WTC11 (cell line): ENCODE measurements around the gene ZER1. TPM values are rescaled to one million over a fixed set of nuclear protein-coding genes. Genes with fewer than 3 reads are reported as not detected.
A peak's percentile ranks its signal among the peaks of the same experiment; 100 is the strongest.

Experiments
- ATAC-seq: fragments of 200-7000 bp; cut with Tn5 transposase; 2 replicates; pipeline ENCODE4 v1.10.0; 2021; ENCODE audit warnings: mild to moderate bottlenecking, moderate library complexity
- Bru-seq: library from RNA; stranded (reverse); fragments of 400-500 nt; gene quantifications from one replicate; lab custom pipeline; 2021; lab: Mats Ljungman, UMichigan
- CTCF ChIA-PET: fragments of 300-600 bp; sonication (Branson Sonifier 250); formaldehyde crosslinking; loops from one replicate; lab custom pipeline; 2021; ENCODE audit warnings: antibody characterized with exemption; lab: Charles Lee
- POLR2A ChIA-PET: fragments of 350-600 bp; sonication (Branson Sonifier 250); formaldehyde crosslinking; loops from one replicate; lab custom pipeline; 2021; ENCODE audit warnings: antibody characterized with exemption; lab: Charles Lee
- DNase-seq: peaks from one replicate; pipeline ENCODE4 v3.0.0; 2021; ENCODE audit warnings: low spot score
- H3K27ac Mint-ChIP-seq: 2 replicates; pipeline ENCODE4 v1.8.0; 2021; ENCODE audit warnings: mixed read lengths
- H3K27me3 Mint-ChIP-seq: 2 replicates; pipeline ENCODE4 v1.8.0; 2021; ENCODE audit warnings: low read depth, mild to moderate bottlenecking, moderate library complexity, mixed read lengths
- H3K36me3 Mint-ChIP-seq: 2 replicates; pipeline ENCODE4 v1.8.0; 2021; ENCODE audit warnings: mixed read lengths
- H3K4me1 Mint-ChIP-seq: 2 replicates; pipeline ENCODE4 v1.8.0; 2022; ENCODE audit warnings: mixed read lengths
- H3K4me3 Mint-ChIP-seq: 2 replicates; pipeline ENCODE4 v1.8.0; 2021; ENCODE audit warnings: mild to moderate bottlenecking, moderate library complexity, mixed read lengths
- H3K9me3 Mint-ChIP-seq: 2 replicates; pipeline ENCODE4 v1.8.0; 2021; ENCODE audit warnings: mixed read lengths
- ATF3 ChIP-seq: sonication (generic); formaldehyde crosslinking; conservative IDR thresholded peaks from 2 replicates; pipeline ENCODE4 v1.8.1; 2022; ENCODE audit warnings: mild to moderate bottlenecking, missing genetic modification reagents
- ATF6 ChIP-seq: sonication (generic); formaldehyde crosslinking; IDR thresholded peaks from 2 replicates; pipeline ENCODE4 v1.8.1; 2023; ENCODE audit warnings: mild to moderate bottlenecking, missing genetic modification reagents
- CREB1 ChIP-seq: sonication (generic); formaldehyde crosslinking; IDR thresholded peaks from 2 replicates; pipeline ENCODE4 v1.8.0; 2023; ENCODE audit warnings: mild to moderate bottlenecking, missing genetic modification reagents
- CREM ChIP-seq: sonication (generic); formaldehyde crosslinking; IDR thresholded peaks from 2 replicates; pipeline ENCODE4 v1.8.1; 2022; ENCODE audit warnings: mild to moderate bottlenecking, missing genetic modification reagents, moderate library complexity
- CTCF ChIP-seq: fragments of 200-600 bp; IDR thresholded peaks from 2 replicates; pipeline ENCODE4 v1.8.0; 2022; ENCODE audit warnings: antibody characterized with exemption
- E2F5 ChIP-seq: sonication (generic); formaldehyde crosslinking; IDR thresholded peaks from 2 replicates; pipeline ENCODE4 v1.8.1; 2022; ENCODE audit warnings: mild to moderate bottlenecking, moderate library complexity, missing genetic modification reagents
- ELF4 ChIP-seq: sonication (generic); formaldehyde crosslinking; IDR thresholded peaks from 2 replicates; pipeline ENCODE4 v1.8.1; 2022; ENCODE audit warnings: low read depth, mild to moderate bottlenecking, moderate library complexity, missing genetic modification reagents
- FOXP4 ChIP-seq: sonication (generic); formaldehyde crosslinking; IDR thresholded peaks from 2 replicates; pipeline ENCODE4 v1.8.0; 2022; ENCODE audit warnings: mild to moderate bottlenecking, missing genetic modification reagents
- MLX ChIP-seq: sonication (generic); formaldehyde crosslinking; IDR thresholded peaks from 2 replicates; pipeline ENCODE4 v1.8.1; 2023; ENCODE audit warnings: mild to moderate bottlenecking, missing genetic modification reagents, moderate library complexity
- MYBL2 ChIP-seq: sonication (generic); formaldehyde crosslinking; IDR thresholded peaks from 2 replicates; pipeline ENCODE4 v1.8.1; 2023; ENCODE audit warnings: mild to moderate bottlenecking, moderate library complexity, missing genetic modification reagents
- NFYB ChIP-seq: sonication (generic); formaldehyde crosslinking; conservative IDR thresholded peaks from 2 replicates; pipeline ENCODE4 v1.8.0; 2022; ENCODE audit warnings: low read depth, missing genetic modification reagents
- PRRX2 ChIP-seq: fragments of 250-450 bp; sonication (Bioruptor Pico); IDR thresholded peaks from 2 replicates; pipeline ENCODE4 v1.8.0; 2021; ENCODE audit warnings: mild to moderate bottlenecking
- SMAD4 ChIP-seq: sonication (generic); formaldehyde crosslinking; IDR thresholded peaks from 2 replicates; pipeline ENCODE4 v1.8.0; 2022; ENCODE audit warnings: mild to moderate bottlenecking, missing genetic modification reagents
- STAT6 ChIP-seq: sonication (generic); formaldehyde crosslinking; conservative IDR thresholded peaks from 2 replicates; pipeline ENCODE4 v1.8.1; 2023; ENCODE audit warnings: mild to moderate bottlenecking, low read depth, missing genetic modification reagents, moderate library complexity
- USF1 ChIP-seq: sonication (generic); formaldehyde crosslinking; IDR thresholded peaks from 2 replicates; pipeline ENCODE4 v1.8.0; 2022; ENCODE audit warnings: mild to moderate bottlenecking, missing genetic modification reagents
- ZBTB21 ChIP-seq: sonication (generic); formaldehyde crosslinking; IDR thresholded peaks from 2 replicates; pipeline ENCODE4 v1.8.1; 2023; ENCODE audit warnings: mild to moderate bottlenecking, missing genetic modification reagents, borderline replicate concordance
- ZNF396 ChIP-seq: fragments of 250-450 bp; sonication (Bioruptor Pico); IDR thresholded peaks from 2 replicates; pipeline ENCODE4 v1.8.0; 2021; ENCODE audit warnings: mild to moderate bottlenecking, moderate library complexity, borderline replicate concordance
- ZNF423 ChIP-seq: fragments of 250-450 bp; sonication (Bioruptor Pico); IDR thresholded peaks from 2 replicates; pipeline ENCODE4 v2.1.2; 2022; ENCODE audit warnings: mild to moderate bottlenecking, moderate library complexity
- ZSCAN18 ChIP-seq: fragments of 250-450 bp; sonication (Bioruptor Pico); IDR thresholded peaks from 2 replicates; pipeline ENCODE4 v2.1.2; 2022; ENCODE audit warnings: mild to moderate bottlenecking, moderate library complexity
- long read RNA-seq, 3 experiments: library from RNA in 1 of 3; library from capped mRNA in 1 of 3; library from polyadenylated mRNA in 1 of 3; unstranded in 2 of 3; stranded (forward) in 1 of 3; transcript quantifications; one replicate each; pipeline ENCODE4 v2.0.0, GENCODE V29; 2021
- total RNA-seq: library from RNA; stranded (reverse); gene quantifications from 3 replicates; pipeline ENCODE4 v1.2.3, GENCODE V29; 2021

The ZER1 gene
- total RNA-seq: 20.6 to 24.5 TPM (median 23.8 TPM) in 3 replicates
- percentile 53 among the genes with signal in this experiment for Bru-seq, nascent RNA
- long read RNA-seq, experiment 1, full-length matches to known transcripts: 54 of 139 reads
- long read RNA-seq, experiment 1, partial matches to known transcripts: 19 of 139 reads
- long read RNA-seq, experiment 1, other reads (novel, unspliced or antisense): 66 of 139 reads
- long read RNA-seq, experiment 2, full-length matches to known transcripts: 15 of 42 reads
- long read RNA-seq, experiment 2, partial matches to known transcripts: 11 of 42 reads
- long read RNA-seq, experiment 2, other reads (novel, unspliced or antisense): 16 of 42 reads
- long read RNA-seq, experiment 3: 0 reads

- CTCF ChIA-PET: interaction anchor here (0.6 to 3.4 kb wide), 8 partner anchors 13 to 256 kb away, joined by 3 to 20 read pairs (median 5); partner anchors contain the start of genes ENDOG and SH3GLB2
- Mint-ChIP-seq H3K27me3 (no peaks in the 10 kb centered on the region; the same call in 1 of the 2 replicates), H3K27ac (peak within 1 kb of the TSS; percentile 99), H3K9me3 (no peaks in the 10 kb centered on the region), H3K36me3 (no peaks in the 10 kb centered on the region; the same call in 1 of the 2 replicates), H3K4me1 (peaks cover 9% of the 10 kb centered on the region), H3K4me3 (peak within 1 kb of the TSS; percentile 95)
- POLR2A ChIA-PET: interaction anchor here (0.7 kb wide), 1 partner anchor 1661 kb away, joined by 3 read pairs; no protein-coding TSS in a partner anchor
- DNase-seq: peak; percentile 92
- ATAC-seq: peak; percentile 84
- TF ChIP-seq ZBTB21 (CRISPR knock-in tag) (no peak; the same call in 1 of the 2 replicates), E2F5 (CRISPR knock-in tag) (no peak; the same call in 1 of the 2 replicates), FOXP4 (CRISPR knock-in tag) (peak; percentile 49), MLX (CRISPR knock-in tag) (no peak), CTCF (no peak), ZSCAN18 (no peak), PRRX2 (0 out of 2 replicates have a peak, but pooled peaks have one; percentile 18), USF1 (CRISPR knock-in tag) (no peak), CREB1 (CRISPR knock-in tag) (no peak), CREM (CRISPR knock-in tag) (peak; percentile 91), ATF6 (CRISPR knock-in tag) (0 out of 2 replicates have a peak, but pooled peaks have one; percentile 38), SMAD4 (CRISPR knock-in tag) (no peak), NFYB (CRISPR knock-in tag) (no peak), ZNF423 (CRISPR knock-in tag) (no peak), ATF3 (no peak), ZNF396 (CRISPR knock-in tag) (no peak), ELF4 (CRISPR knock-in tag) (no peak), MYBL2 (CRISPR knock-in tag) (peak; percentile 80; the same call in 1 of the 2 replicates), STAT6 (no peak)
Observed at GRCh38 chr9:128771745-128772519, at the start of gene ZER1. ZER1 (minus strand) TSS chr9:128771927; CDS start chr9:128755565, 16,362 bp downstream.
